GM12864 (cell line): Measurements from ENCODE around the gene PHF23.

Source experiments
- DNase-seq: peaks from one replicate; pipeline ENCODE4 v3.0.0-alpha.2; 2011; ENCODE audit warnings: low read depth
- H3K4me3 ChIP-seq: 2 replicates; pipeline ENCODE4 v1.5.1; 2011; ENCODE audit warnings: mild to moderate bottlenecking, low read depth, low read length, control low read depth
- CTCF ChIP-seq: IDR thresholded peaks from 2 replicates; pipeline ENCODE4 v1.5.1; 2011; ENCODE audit warnings: low read depth, mild to moderate bottlenecking, moderate library complexity, low read length, control low read depth, inconsistent platforms; ENCODE audit errors: missing control alignments

Gene PHF23

GRCh38 chr17:7281074-7281952 lies 42.1 kb upstream of the PHF23 start, which contains the start of gene SLC2A4:
Gene SLC2A4, plus strand, starts transcription at chr17:7281718. Its CDS starts 217 bp downstream, at chr17:7281935.
- peak; percentile 60 for DNase-seq
- H3K4me3 ChIP-seq, result peak within 1 kb of the TSS; percentile 57
- no peak for TF ChIP-seq CTCF

GRCh38 chr17:7280519-7281073 lies 41.3 kb upstream of the PHF23 start:
- peak overlapping the region; percentile 57 for H3K4me3 ChIP-seq
- TF ChIP-seq CTCF, result peak; percentile 97
- peak; percentile 59 for DNase-seq

- H3K4me3 ChIP-seq, result no peak overlapping the region
- TF ChIP-seq CTCF, result no peak
- DNase-seq, result no peak
Measured at GRCh38 chr17:7279448-7279847, 40.2 kb upstream of the PHF23 start.

GRCh38 chr17:7266784-7267183 lies 27.5 kb upstream of the PHF23 start:
- no peak for DNase-seq
- TF ChIP-seq CTCF, result no peak
- no peak overlapping the region for H3K4me3 ChIP-seq

- DNase-seq, result no peak
- TF ChIP-seq CTCF, result no peak
- no peak overlapping the region for H3K4me3 ChIP-seq
Measured at GRCh38 chr17:7263801-7264078, 24.5 kb upstream of the PHF23 start.

GRCh38 chr17:7262935-7263800 lies 23.9 kb upstream of the PHF23 start:
- TF ChIP-seq CTCF, result no peak
- DNase-seq, result no peak
- no peak overlapping the region for H3K4me3 ChIP-seq
